GM21360 (cell line): ENCODE results near the gene TSHR.

Source experiments
- ATAC-seq: cut with Tn5 transposase; IDR thresholded peaks from one replicate; pipeline ENCODE4 v1.9.1; 2021; ENCODE audit warnings: mild to moderate bottlenecking, moderate library complexity; ENCODE audit not compliant: unreplicated experiment

The TSHR gene

DNA sequence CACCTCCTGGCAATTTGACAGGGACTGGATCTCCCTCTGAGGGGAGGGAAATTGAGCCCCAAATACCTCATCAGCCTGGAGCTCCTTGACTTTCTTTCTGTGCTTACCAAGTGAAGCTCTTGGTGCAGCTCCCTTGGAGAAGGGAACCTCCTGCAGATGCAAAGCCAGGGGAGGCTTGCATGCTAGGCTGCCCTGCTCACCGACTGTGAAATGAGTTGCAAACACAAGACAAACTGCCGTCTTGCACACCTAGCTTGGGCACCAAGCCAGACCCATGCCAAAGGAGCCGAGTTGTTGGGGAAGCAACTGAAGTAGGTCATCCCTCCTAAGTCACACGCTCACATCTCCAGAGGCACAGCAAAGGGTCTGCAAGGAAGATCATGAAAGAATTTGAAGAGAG lies 170.1 kb downstream of the TSHR start:
- no peak for ATAC-seq

DNA sequence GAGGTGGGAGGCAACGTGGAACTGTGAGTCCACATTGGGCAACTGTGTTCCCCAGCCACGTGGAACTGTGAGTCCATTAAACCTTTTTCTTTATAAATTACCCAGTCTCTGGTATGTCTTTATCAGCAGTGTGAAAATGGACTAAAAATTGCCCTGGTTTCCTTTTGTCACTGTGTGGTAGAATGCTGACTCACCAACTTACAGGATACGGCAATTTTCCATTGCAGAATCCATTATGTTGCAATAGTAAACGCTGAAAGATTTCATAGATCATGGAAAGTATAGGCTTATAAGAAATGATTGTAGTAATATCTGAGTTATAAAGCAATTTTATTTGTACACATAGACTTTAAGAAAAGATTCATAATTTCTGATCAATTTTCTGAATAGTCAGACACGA lies 172.4 kb downstream of the TSHR start:
- ATAC-seq, result no peak

DNA sequence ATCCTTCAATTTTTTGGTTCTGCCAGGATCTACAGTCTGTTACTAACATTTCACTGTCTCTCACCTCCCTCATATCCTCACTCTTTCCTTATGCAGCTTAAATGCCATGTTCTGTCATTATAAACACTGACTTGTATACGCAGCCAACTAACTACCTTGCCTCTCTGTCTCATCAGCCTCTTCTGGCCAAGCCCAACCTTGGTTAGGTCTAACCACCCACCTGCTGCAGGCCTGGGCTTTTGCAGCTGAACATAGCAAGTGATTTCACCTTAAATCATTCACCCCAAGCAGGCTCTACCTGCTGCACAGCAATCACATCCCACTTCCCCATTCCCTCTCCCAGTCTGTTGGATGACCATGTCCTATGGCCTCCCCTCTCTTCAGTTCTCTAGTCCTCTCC lies 173.8 kb downstream of the TSHR start:
- no peak for ATAC-seq

DNA sequence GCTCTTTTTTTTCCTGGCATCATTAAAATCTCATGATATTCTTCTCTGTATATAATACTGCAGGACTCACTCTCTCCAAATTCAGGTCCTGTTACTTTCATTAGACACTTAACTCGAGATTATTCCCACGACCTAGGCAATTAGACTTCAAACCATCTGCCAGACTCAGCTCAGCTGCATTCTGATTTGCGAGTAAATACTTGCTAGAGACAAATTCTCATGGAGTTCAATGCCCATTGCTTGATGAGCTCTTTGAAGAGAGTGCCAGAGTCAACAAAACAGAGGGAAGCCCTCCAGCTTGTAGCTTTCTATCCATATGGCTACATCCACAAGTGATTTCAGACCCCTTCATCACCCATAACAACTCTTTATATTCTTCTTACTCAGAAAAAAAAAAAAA lies 177.0 kb downstream of the TSHR start:
- ATAC-seq, result no peak

DNA sequence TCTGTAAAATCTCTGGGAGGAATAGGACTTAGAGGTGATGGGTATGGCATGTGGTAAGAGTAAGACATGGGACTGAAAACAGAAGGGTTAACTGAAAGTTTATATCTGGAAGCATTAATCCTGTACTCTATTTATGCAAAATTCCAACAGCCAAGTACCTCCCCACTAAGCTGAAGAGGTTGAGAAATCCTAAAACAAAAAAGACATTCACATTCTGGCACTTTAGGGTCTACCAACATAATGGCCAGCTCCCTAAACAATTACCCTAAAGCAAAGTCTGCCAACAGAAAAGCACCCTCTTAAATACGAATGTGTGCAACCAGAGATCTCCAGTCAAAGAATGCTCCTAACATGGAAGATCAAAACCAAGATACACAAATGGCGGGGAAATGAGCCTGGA lies 178.0 kb downstream of the TSHR start:
- no peak for ATAC-seq

DNA sequence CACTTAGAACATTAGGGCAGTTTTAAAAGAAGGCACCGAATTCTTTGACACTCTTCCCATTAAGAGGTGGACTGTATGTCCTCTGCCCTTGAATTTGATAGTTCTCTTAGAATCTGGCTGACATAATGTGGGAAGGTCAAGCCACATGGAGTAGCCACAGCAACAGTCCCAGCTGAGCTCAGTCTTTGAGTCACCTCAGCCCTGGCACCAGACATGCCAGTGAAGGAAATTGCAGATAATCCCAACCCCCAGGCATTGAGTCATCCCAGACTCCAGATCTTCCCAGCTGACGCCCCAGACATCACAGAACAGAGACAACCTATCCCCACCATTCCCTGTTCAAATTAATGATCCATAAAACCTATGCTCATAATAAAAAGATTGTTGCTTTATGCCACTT lies 181.9 kb downstream of the TSHR start:
- ATAC-seq, result no peak

DNA sequence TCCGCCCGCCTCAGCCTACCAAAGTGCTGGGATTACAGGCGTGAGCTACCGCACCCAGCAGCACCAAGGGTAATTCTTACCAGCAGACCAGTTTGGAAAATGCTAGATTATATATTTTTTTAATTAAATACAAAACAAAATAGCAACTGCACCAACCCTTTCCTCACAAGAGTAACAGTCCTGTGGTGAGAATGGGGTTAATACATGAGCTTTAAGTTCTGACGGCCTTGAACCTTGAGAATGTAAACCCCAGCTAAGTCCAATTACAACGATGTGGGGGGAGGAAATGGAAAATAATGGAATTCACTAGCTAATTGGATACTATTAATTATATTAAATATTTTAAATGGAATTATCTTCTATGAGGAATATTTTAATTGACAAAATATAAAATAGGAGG lies 183.0 kb downstream of the TSHR start:
- no peak for ATAC-seq

DNA sequence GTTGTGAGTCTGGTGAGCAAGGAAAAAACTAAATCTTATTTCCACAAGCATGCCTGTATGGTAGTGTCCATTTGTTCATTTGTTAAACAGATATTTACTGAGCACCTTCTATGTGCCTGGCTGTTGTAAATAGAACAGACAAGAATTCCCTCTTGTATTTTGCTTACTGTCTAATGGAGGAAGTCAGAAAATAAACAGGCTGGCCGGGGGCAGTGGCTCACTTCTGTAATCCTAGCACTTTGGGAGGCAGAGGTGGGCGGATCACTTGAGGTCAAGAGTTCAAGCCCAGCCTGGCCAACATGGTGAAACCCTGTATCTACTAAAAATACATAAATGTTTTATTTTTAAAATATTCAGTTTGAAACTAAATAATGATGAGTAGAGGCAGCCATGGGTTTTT lies 186.0 kb downstream of the TSHR start:
- no peak for ATAC-seq

DNA sequence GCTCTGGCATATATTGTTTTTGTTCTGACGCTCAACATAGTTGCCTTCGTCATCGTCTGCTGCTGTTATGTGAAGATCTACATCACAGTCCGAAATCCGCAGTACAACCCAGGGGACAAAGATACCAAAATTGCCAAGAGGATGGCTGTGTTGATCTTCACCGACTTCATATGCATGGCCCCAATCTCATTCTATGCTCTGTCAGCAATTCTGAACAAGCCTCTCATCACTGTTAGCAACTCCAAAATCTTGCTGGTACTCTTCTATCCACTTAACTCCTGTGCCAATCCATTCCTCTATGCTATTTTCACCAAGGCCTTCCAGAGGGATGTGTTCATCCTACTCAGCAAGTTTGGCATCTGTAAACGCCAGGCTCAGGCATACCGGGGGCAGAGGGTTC lies 188.4 kb downstream of the TSHR start:
- no peak for ATAC-seq

DNA sequence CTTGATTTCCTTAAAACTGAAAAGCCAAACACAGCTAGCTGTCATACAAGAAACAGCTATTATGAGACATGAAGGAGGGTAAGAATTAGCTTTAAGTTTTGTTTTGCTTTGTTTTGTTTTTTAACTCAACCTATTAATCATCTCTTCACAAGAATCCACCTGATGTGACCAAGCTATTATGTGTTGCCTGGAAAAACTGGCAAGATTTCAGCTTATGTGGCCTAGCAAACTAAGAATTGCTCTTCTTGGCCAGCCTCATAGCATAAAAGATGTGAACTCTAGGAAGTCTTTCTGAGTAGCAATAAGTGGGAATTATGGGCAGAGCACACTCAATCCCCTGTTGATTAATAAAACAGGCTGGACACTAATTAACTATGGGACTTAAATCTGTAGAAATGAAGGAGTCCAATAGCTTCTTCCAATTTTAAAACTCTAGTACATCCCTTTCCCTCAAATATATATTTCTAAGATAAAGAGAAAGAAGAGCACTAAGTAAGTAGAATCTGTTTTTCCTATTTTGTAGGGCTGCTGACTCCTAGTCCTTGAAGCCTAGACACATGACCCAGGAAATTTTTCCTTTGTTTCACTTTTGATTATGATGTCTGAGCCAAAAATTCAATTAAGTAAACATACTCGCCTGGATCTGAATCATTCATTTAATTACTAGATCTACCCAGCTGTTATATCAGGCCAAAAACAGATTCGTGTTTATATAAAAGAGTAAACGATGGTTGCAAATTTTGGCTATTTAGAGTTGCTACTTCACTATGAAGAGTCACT lies 189.6 kb downstream of the TSHR start:
- no peak for ATAC-seq

DNA sequence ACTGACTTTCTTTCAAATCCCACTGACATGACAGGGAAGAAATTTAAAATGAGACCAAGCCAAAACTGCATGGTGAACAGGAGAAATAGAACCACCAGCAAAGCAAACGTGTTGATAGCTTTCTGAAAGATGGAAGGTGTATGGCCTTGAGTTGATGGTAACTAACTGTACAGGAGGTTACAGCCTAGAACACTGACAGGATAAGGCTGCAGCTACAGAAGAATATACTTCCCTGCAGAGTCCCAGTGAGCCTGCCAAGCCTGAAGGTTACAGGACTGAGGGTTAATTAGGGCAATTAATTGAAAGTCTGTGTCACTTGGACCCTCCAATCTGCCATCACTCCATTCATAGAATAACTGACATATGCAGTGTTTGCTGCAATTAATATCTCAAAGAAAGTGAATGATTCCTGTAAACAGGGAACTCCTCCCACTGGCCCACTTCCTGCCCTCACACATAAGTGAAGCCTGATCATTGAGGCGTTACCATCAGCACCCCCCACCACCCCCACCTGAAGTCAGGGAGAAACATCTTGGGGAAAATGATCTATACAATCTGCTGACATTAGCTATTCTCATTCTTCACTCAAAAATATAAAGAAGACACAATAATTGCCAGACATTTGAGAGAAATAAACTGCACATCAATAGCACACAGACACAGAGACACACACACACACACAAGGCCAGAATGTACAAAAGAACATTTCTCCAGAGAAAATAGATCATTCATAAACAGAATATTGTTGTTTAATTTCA lies 191.9 kb downstream of the TSHR start:
- peak; percentile 62 for ATAC-seq

DNA sequence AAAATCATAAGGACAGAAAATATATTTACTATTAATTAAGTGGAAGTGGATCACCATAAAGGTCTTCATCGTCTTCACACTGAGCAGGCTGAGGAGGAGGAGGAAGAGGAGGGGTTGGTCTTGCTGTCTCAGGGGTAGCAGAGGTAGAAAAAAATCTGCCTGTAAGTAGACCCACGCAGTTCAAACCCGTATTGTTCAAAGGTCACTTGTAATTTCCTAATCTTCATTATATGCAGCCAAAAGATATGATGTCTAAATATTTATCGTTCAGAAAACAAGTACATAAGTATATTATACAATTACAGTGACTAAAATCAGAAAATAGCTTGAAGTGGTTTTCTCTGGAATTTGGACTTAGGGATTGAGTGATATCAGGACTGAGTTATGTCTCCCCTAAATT lies 193.2 kb downstream of the TSHR start:
- ATAC-seq, result no peak

DNA sequence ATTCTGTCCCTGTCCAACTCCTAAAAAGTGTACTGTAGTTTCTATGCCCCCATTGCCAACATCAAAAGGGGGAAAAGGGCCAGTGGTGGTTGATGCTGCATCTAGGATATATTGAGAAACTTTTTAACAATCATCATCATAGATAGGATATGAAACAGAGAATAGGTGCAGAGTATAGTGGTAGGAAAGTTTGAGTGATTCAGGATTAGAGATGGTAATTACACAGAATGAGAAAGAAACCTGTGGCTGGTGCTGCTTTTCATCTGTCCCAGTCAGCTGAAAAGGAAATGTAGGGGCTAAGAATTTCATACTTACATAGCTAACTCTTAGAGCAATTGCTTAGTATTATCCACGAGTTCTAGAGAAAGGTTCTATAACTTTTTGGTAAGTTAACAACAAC lies 197.8 kb downstream of the TSHR start:
- peak; percentile 77 for ATAC-seq

DNA sequence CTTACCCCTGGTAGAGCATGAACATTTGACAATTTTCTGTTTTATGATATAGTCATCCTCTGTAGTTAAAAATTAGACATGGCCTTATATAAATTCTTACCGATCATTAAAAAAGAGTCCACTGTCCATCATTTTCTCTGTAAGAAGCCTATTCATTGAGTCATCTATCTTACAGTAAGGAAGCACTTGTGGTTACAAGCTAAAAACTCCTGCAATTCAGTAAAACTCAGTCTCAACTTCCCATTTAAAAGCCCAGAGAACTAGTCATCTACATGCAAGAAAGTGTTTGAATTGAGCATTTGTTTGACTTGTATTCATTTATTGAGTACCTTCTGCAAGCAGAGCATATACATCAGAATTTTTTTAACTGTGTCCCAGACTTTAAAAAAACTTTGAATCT lies 202.0 kb downstream of the TSHR start:
- ATAC-seq, result no peak

DNA sequence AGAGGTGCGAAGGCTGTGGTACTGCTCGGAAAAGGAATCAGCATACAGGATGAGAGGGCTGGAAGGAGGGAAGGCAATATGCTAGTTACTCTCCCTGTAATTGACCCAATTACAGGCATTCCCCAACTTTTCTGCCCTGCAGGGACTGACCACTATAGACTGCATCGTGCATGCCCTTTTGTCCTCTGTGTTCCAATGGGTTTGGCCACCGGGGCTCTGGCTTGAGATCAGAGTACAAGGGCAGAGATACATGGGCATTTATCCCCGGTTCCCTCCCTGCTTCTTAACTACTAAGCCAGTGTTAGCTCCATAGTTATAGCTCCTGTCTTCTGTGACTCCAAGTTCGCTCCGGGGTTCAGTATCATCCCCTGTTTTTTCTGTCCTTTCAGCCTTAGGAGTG lies 205.7 kb downstream of the TSHR start:
- ATAC-seq, result no peak

DNA sequence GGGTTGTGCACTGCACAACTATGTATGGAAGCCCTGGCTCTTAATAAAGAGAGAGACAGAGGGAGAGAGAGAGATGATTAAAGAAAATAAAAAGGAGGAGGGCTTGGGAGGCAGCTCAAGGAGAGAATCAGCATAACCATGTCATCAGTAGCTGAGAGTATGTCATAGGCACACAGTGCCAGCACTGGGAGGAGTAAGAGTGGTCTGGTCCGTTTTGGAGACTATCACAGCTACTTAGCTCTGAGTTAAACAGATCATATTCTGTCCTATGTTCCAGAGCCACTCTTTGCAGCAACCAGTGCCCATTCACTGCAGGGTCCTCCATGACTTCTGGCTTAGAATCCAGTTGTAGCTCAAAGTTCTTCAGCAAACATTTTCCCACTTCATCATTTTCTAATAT lies 206.3 kb downstream of the TSHR start:
- ATAC-seq, result no peak

DNA sequence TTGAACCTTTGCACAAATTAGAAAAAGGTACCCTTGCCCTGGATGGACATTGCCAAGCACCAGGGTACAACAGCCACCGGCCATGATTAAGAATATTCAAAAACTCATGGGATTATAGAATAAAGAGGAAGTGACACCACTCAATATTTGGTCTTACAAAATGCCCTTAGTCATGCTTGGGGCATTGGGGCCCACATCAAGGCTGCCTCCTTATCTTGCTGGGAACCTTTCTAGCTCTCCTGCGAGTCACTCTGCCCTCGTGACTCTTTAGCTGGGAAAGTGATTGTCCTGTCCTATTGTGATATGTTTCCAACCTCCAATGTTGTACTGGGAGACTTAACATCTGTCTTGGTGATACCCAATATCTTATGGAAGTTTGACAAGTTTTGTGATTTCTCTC lies 207.5 kb downstream of the TSHR start:
- no peak for ATAC-seq

DNA sequence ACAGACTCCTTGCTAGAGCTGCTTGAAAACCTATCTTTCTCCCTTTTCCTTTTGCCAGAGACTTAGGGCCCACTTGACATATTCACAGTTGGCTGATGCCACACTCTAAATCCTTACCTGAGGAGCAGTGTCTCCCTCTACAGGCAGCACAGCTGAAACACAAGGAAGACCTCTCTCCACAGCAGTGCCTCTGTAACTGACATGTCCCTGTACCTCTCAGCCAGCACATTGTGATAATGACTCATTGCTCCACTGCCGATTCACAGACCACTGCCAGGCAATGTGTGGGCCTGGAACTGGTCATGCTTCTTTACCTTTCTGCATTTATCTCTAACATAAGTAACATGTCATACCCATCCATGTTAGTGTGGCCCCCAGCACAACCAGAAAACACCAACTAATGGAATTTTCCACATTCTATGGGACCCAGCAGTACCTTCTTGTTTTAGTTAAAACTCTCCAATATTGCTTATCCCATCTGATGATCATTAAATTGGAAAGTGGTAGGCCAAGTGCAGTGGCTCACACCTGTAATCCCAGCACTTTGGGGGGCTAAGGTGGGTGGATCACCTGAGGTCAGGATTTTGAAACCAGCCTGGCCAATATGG lies 208.8 kb downstream of the TSHR start:
- peak; percentile 95 for ATAC-seq

DNA sequence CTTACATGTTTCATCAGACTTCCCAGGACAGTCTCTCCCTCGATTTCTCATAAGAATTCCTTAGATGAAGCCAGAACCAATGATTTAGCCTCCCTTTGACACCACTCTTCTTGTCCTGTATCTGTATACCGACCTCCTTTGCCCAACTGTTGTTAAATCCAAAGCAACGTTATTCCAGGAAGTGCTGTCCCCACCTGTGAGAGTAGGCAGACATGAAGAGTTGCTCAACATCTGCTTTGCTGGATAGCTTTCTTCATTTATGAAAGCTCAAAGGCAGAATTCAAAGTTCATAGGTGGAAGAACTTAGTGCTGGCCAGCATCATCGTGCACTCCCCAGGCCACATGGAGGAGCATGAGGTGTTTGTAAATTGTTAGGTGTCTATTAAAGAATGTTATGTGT lies 209.8 kb downstream of the TSHR start:
- no peak for ATAC-seq

DNA sequence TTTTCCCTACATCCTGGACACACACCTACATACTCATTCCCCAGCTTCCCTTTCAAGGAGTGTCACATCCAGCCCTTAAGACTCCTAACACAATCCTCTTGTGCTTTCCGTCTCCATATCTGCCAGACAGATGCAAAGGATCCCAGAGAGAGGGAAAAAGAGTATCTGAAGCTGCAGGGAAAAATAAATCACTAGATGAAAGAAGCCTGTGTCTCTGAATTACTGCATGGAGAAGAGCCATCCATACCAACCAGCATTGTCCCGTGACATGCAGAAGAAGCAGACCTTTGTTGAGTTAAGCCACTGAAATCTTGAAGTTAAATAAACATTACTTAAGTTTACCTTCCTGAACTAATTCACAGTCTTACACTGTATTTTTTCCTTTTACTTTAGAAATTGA lies 210.7 kb downstream of the TSHR start:
- no peak for ATAC-seq

DNA sequence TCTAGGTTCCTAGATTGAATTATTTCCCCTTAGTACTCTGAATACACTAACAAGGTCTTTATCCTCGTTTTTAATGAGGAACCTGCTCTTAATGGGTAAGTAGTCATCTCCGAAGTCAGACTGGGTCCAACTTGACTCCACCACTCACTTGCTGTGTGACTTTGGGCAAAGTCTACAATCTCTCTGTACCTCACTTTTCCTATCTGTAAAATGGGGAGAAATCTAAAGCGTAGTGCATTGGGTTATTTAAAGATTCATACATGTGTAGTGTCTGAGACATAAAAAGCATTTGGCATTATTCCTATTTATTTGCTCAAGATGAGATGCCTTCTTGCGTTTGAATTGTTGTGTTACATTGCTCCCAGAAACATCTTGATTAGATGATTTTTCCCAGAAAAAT lies 213.8 kb downstream of the TSHR start:
- no peak for ATAC-seq

DNA sequence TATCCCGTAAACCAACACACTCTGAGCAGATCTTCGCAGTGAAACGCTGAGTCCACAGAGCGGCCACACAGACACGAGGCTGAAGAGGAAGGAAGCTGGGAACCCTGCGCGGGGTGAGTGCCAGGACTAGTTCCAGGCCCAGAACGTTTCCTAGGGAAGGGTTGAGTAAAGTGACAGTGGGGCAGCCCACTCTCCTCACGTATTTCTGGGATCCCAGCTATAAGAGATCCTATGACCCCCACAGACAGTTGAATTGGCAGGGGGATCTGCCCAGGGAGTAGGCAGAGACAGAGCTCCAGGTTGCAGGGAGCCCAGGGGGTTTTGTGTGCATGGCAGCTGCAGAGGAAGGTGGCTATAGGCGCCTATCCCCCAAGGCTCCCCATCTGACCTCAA lies 214.3 kb downstream of the TSHR start:
- peak; percentile 28 for ATAC-seq
